Liver (tissue), 3 donors: ENCODE data around the gene BOC.

ENCODE experiments used
- EGR1 ChIP-seq, 2 donors: IDR thresholded peaks; 2 replicates each; pipeline ENCODE4 v1.6.1; 2016 to 2018; ENCODE audit warnings: antibody characterized with exemption in 2 of 2, low read depth in 2 of 2
- RXRA ChIP-seq, 2 donors: IDR thresholded peaks; 2 replicates each; pipeline ENCODE4 v1.6.1; 2017 to 2018; ENCODE audit warnings: antibody characterized with exemption in 2 of 2, mild to moderate bottlenecking in 1 of 2
- TAF1 ChIP-seq: conservative IDR thresholded peaks from 2 replicates; pipeline ENCODE4 v1.6.1; 2016; ENCODE audit warnings: antibody characterized with exemption, mild to moderate bottlenecking
- YY1 ChIP-seq: IDR thresholded peaks from 2 replicates; pipeline ENCODE4 v1.6.1; 2016; ENCODE audit warnings: antibody characterized with exemption, mild to moderate bottlenecking
- TF ChIP-seq, protein P1 (sequence below): IDR thresholded peaks from 2 replicates; pipeline ENCODE4 v1.6.1; 2016; ENCODE audit warnings: antibody characterized with exemption, mild to moderate bottlenecking
- TF ChIP-seq, protein P2 (sequence below): fragments of 150-350 bp; IDR thresholded peaks from 2 replicates; pipeline ENCODE4 v1.5.1; 2017; ENCODE audit warnings: improper control_type of control experiment, low read depth, low read length; ENCODE audit not compliant: missing input control
- TF ChIP-seq, protein P3 (sequence below): IDR thresholded peaks from 2 replicates; pipeline ENCODE4 v1.6.1; 2016; ENCODE audit warnings: antibody characterized with exemption
- TF ChIP-seq, protein P4 (sequence below): IDR thresholded peaks from 2 replicates; pipeline ENCODE4 v1.6.1; 2016; ENCODE audit warnings: antibody characterized with exemption
- donor health status: healthy.
- donor health status: healthy.

DNA sequence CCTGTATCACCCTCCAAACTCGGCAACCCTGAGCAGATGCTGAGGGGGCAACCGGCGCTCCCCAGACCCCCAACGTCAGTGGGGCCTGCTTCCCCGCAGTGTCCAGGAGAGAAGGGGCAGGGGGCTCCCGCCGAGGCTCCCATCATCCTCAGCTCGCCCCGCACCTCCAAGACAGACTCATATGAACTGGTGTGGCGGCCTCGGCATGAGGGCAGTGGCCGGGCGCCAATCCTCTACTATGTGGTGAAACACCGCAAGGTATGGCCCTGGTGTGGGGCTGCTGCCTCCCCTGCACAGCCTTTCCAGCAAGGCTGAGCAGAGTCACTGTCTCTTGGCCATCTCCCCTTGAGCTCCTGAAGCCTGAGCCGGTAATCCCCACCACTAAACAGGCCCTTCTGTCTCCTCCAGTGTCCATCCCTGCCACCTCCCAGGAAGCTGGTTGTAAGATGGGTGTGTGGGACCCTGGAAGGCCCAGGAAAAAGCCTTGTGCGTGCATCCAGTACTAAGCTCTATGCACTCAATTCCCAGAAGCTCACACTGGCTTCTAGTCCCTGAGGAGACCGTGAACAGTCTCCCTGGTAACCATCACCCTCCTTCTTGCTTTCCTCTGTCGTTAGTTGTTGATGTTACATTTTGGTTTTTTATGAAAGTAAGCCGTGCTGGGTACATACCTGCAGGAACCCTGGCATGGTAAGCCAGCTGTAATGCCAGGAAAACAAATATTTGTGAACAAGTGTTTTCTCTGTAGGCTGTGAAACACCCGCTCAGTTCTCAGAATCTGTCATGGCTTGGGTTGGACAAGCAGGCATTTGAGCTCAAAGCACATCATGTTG is 63.3 kb downstream of the BOC start:
- TF ChIP-seq, protein P1, sequence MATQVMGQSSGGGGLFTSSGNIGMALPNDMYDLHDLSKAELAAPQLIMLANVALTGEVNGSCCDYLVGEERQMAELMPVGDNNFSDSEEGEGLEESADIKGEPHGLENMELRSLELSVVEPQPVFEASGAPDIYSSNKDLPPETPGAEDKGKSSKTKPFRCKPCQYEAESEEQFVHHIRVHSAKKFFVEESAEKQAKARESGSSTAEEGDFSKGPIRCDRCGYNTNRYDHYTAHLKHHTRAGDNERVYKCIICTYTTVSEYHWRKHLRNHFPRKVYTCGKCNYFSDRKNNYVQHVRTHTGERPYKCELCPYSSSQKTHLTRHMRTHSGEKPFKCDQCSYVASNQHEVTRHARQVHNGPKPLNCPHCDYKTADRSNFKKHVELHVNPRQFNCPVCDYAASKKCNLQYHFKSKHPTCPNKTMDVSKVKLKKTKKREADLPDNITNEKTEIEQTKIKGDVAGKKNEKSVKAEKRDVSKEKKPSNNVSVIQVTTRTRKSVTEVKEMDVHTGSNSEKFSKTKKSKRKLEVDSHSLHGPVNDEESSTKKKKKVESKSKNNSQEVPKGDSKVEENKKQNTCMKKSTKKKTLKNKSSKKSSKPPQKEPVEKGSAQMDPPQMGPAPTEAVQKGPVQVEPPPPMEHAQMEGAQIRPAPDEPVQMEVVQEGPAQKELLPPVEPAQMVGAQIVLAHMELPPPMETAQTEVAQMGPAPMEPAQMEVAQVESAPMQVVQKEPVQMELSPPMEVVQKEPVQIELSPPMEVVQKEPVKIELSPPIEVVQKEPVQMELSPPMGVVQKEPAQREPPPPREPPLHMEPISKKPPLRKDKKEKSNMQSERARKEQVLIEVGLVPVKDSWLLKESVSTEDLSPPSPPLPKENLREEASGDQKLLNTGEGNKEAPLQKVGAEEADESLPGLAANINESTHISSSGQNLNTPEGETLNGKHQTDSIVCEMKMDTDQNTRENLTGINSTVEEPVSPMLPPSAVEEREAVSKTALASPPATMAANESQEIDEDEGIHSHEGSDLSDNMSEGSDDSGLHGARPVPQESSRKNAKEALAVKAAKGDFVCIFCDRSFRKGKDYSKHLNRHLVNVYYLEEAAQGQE, result no peak
- no peak for TF ChIP-seq YY1
- TF ChIP-seq, protein P2, sequence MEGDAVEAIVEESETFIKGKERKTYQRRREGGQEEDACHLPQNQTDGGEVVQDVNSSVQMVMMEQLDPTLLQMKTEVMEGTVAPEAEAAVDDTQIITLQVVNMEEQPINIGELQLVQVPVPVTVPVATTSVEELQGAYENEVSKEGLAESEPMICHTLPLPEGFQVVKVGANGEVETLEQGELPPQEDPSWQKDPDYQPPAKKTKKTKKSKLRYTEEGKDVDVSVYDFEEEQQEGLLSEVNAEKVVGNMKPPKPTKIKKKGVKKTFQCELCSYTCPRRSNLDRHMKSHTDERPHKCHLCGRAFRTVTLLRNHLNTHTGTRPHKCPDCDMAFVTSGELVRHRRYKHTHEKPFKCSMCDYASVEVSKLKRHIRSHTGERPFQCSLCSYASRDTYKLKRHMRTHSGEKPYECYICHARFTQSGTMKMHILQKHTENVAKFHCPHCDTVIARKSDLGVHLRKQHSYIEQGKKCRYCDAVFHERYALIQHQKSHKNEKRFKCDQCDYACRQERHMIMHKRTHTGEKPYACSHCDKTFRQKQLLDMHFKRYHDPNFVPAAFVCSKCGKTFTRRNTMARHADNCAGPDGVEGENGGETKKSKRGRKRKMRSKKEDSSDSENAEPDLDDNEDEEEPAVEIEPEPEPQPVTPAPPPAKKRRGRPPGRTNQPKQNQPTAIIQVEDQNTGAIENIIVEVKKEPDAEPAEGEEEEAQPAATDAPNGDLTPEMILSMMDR, result no peak
- TF ChIP-seq, protein P3, sequence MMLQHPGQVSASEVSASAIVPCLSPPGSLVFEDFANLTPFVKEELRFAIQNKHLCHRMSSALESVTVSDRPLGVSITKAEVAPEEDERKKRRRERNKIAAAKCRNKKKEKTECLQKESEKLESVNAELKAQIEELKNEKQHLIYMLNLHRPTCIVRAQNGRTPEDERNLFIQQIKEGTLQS, result no peak
- TF ChIP-seq, protein P4, sequence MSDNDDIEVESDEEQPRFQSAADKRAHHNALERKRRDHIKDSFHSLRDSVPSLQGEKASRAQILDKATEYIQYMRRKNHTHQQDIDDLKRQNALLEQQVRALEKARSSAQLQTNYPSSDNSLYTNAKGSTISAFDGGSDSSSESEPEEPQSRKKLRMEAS, result no peak
- TF ChIP-seq EGR1 (IDR thresholded peaks at IDR 0.05; ENCODE audit: low read depth in 2 of 2), result no peak
- TF ChIP-seq RXRA (IDR thresholded peaks at IDR 0.05), result no peak
- TF ChIP-seq TAF1, result no peak
